ENCODE measurements around the gene ARPC4. TPM values are rescaled to one million over a fixed set of nuclear protein-coding genes. Genes with fewer than 3 reads are reported as not detected.
"Not testable (repeated sequence)": the region's sequence is repeated elsewhere in the genome, so short reads cannot be mapped to it uniquely, and the experiment has no call there.

Gene ARPC4
- total and polyA plus RNA-seq, 7 donors: 75.6 to 240 (median 150) TPM

- no peak for TF ChIP-seq EP300 (IDR thresholded peaks at IDR 0.05)
- no peak for TF ChIP-seq POLR2A (IDR thresholded peaks at IDR 0.05)
- no peak for TF ChIP-seq CTCF (IDR thresholded peaks at IDR 0.05)
- TF ChIP-seq POLR2AphosphoS5 (IDR thresholded peaks at IDR 0.05): no peak
- Histone ChIP-seq H3K4me1 (no peaks in the 10 kb centered on the region), H3K27ac (no peak overlapping the region), H3K27me3 (no peaks in the 10 kb centered on the region), H3K36me3 (no peaks in the 10 kb centered on the region), H3K4me3 (no peak overlapping the region), H3K9me3 (no peaks in the 10 kb centered on the region)
- no peak for DNase-seq
- intact Hi-C loops (cut with DNase I): no loop called here
- 88 to 94% methylated on average over 6 of the region's 6 CpGs for WGBS, 2 donors
Observed at GRCh38 chr3:9852528-9852927, 59.6 kb downstream of the ARPC4 start.

- H3K27ac ChIP-seq; H3K4me3 ChIP-seq; H3K27me3 ChIP-seq; intact Hi-C loops (cut with DNase I); H3K4me1 ChIP-seq; DNase-seq; H3K9me3 ChIP-seq; H3K36me3 ChIP-seq: not testable (repeated sequence)
- WGBS, 2 donors: 81 to 83% methylated on average over 11 of the region's 11 CpGs
Observed at GRCh38 chr3:9854291-9854940, 61.5 kb downstream of the ARPC4 start.

GRCh38 chr3:9855594-9855993 lies 62.7 kb downstream of the ARPC4 start:
- intact Hi-C loops (cut with DNase I): no loop called here
- H3K4me1 ChIP-seq: no peaks in the 10 kb centered on the region
- H3K27ac ChIP-seq: no peak overlapping the region
- no peaks in the 10 kb centered on the region for H3K27me3 ChIP-seq
- no peak for DNase-seq
- no peak overlapping the region for H3K4me3 ChIP-seq
- H3K36me3 ChIP-seq: no peaks in the 10 kb centered on the region
- no peak for TF ChIP-seq POLR2AphosphoS5 (IDR thresholded peaks at IDR 0.05)
- TF ChIP-seq EP300 (IDR thresholded peaks at IDR 0.05): no peak
- no peak for TF ChIP-seq POLR2A (IDR thresholded peaks at IDR 0.05)
- TF ChIP-seq CTCF (IDR thresholded peaks at IDR 0.05): no peak
- no peaks in the 10 kb centered on the region for H3K9me3 ChIP-seq
- 96 to 100% methylated on average over 3 of the region's 3 CpGs for WGBS, 2 donors

Other genes with a start within 250 kb of the ARPC4 start
- 1 to 10 TPM in 2 of 4 donors, under 1 TPM in 1, not detected in 1; 0.36 to 5.1 (median 1.1) TPM for gene LHFPL4, start 239.3 kb upstream of the ARPC4 start, total RNA-seq
- gene LHFPL4, start 239.3 kb upstream of the ARPC4 start, polyA plus RNA-seq: under 1 TPM in 1 of 3 donors, not detected in 2; 0.26 TPM
- gene MTMR14, start 143.6 kb upstream of the ARPC4 start, total RNA-seq: 10 to 100 TPM; 13.0 to 23.9 (median 18.5) TPM
- gene MTMR14, start 143.6 kb upstream of the ARPC4 start, polyA plus RNA-seq: 10 to 100 TPM; 29.8 to 34.8 (median 32.1) TPM
- gene CPNE9, start 89.2 kb upstream of the ARPC4 start, total RNA-seq: under 1 TPM in 1 of 4 donors, not detected in 3; 0.14 TPM
- gene CPNE9, start 89.2 kb upstream of the ARPC4 start, polyA plus RNA-seq: under 1 TPM in 1 of 3 donors, not detected in 2; 0.22 TPM
- 10 to 100 TPM; 12.6 to 18.6 (median 13.9) TPM for gene BRPF1, start 61.3 kb upstream of the ARPC4 start, total RNA-seq
- gene BRPF1, start 61.3 kb upstream of the ARPC4 start, polyA plus RNA-seq: 10 to 100 TPM in 1 of 3 donors, 1 to 10 TPM in 2; 3.5 to 12.0 (median 4.2) TPM
- 10 to 100 TPM; 22.5 to 34.6 (median 31.4) TPM for gene OGG1, start 43.1 kb upstream of the ARPC4 start, total RNA-seq
- gene OGG1, start 43.1 kb upstream of the ARPC4 start, polyA plus RNA-seq: 10 to 100 TPM; 15.6 to 23.6 (median 16.9) TPM
- 10 to 100 TPM; 45.7 to 57.8 (median 56.5) TPM for gene CAMK1, start 23.1 kb upstream of the ARPC4 start, total RNA-seq
- gene CAMK1, start 23.1 kb upstream of the ARPC4 start, polyA plus RNA-seq: 10 to 100 TPM; 14.0 to 21.6 (median 19.7) TPM
- 10 to 100 TPM; 53.2 to 72.9 (median 67.6) TPM for gene TADA3, start 609 bp upstream of the ARPC4 start, total RNA-seq
- gene TADA3, start 609 bp upstream of the ARPC4 start, polyA plus RNA-seq: 10 to 100 TPM; 52.2 to 87.1 (median 78.4) TPM
- 100 to 1,000 TPM in 1 of 4 donors, 10 to 100 TPM in 3; 32.9 to 117 (median 45.1) TPM for gene TTLL3, start 17.2 kb downstream of the ARPC4 start, total RNA-seq
- 10 to 100 TPM in 1 of 3 donors, 1 to 10 TPM in 2; 4.4 to 46.4 (median 9.0) TPM for gene TTLL3, start 17.2 kb downstream of the ARPC4 start, polyA plus RNA-seq
- gene RPUSD3, start 50.9 kb downstream of the ARPC4 start, total RNA-seq: 10 to 100 TPM; 42.6 to 54.7 (median 47.6) TPM
- gene RPUSD3, start 50.9 kb downstream of the ARPC4 start, polyA plus RNA-seq: 10 to 100 TPM; 22.0 to 37.1 (median 23.4) TPM
- 10 to 100 TPM in 2 of 4 donors, 1 to 10 TPM in 2; 1.6 to 36.7 (median 8.1) TPM for gene CIDEC, start 87.2 kb downstream of the ARPC4 start, total RNA-seq
- 100 to 1,000 TPM in 1 of 3 donors, 10 to 100 TPM in 2; 30.6 to 120 (median 71.3) TPM for gene CIDEC, start 87.2 kb downstream of the ARPC4 start, polyA plus RNA-seq
- 10 to 100 TPM; 33.7 to 55.1 (median 45.9) TPM for gene JAGN1, start 97.5 kb downstream of the ARPC4 start, total RNA-seq
- gene JAGN1, start 97.5 kb downstream of the ARPC4 start, polyA plus RNA-seq: 10 to 100 TPM; 24.7 to 44.4 (median 33.0) TPM
- 1 to 10 TPM in 2 of 4 donors, under 1 TPM in 2; 0.68 to 2.5 (median 1.3) TPM for gene IL17RE, start 109.8 kb downstream of the ARPC4 start, total RNA-seq
- 10 to 100 TPM; 11.4 to 46.3 (median 12.7) TPM for gene IL17RE, start 109.8 kb downstream of the ARPC4 start, polyA plus RNA-seq
- 10 to 100 TPM; 57.8 to 88.9 (median 66.3) TPM for gene IL17RC, start 124.0 kb downstream of the ARPC4 start, total RNA-seq
- 10 to 100 TPM in 2 of 3 donors, 1 to 10 TPM in 1; 9.9 to 36.5 (median 13.8) TPM for gene IL17RC, start 124.0 kb downstream of the ARPC4 start, polyA plus RNA-seq
- 10 to 100 TPM; 31.4 to 67.8 (median 54.7) TPM for gene CRELD1, start 140.8 kb downstream of the ARPC4 start, total RNA-seq
- 10 to 100 TPM in 1 of 3 donors, 1 to 10 TPM in 2; 4.8 to 33.7 (median 6.7) TPM for gene CRELD1, start 140.8 kb downstream of the ARPC4 start, polyA plus RNA-seq
- 1 to 10 TPM; 1.5 to 2.6 (median 2.2) TPM for gene PRRT3, start 159.3 kb downstream of the ARPC4 start, total RNA-seq
- under 1 TPM; 0.46 to 0.90 (median 0.60) TPM for gene PRRT3, start 159.3 kb downstream of the ARPC4 start, polyA plus RNA-seq
- gene EMC3, start 193.8 kb downstream of the ARPC4 start, total RNA-seq: 10 to 100 TPM; 37.1 to 95.7 (median 45.2) TPM
- 10 to 100 TPM; 20.6 to 76.4 (median 24.6) TPM for gene EMC3, start 193.8 kb downstream of the ARPC4 start, polyA plus RNA-seq
- 1 to 10 TPM; 1.5 to 5.8 (median 3.1) TPM for gene FANCD2, start 233.4 kb downstream of the ARPC4 start, total RNA-seq
- 10 to 100 TPM in 1 of 3 donors, 1 to 10 TPM in 1, under 1 TPM in 1; 0.60 to 12.6 (median 1.4) TPM for gene FANCD2, start 233.4 kb downstream of the ARPC4 start, polyA plus RNA-seq